ENCODE data around the gene NELL1.
"Not testable (repeated sequence)": the region's sequence is repeated elsewhere in the genome, so short reads cannot be mapped to it uniquely, and the experiment has no call there.

The NELL1 gene

GRCh38 chr11:21110415-21110814, 441.0 kb downstream of the NELL1 start:
- no peak for DNase-seq (ENCODE audit: low read depth in 2 of 2)

GRCh38 chr11:21113876-21114275, 444.5 kb downstream of the NELL1 start:
- DNase-seq (ENCODE audit: low read depth in 2 of 2): no peak

- DNase-seq (ENCODE audit: low read depth in 2 of 2): no peak
Measured at GRCh38 chr11:21116009-21116408, 446.6 kb downstream of the NELL1 start.

- no peak for DNase-seq (ENCODE audit: low read depth in 2 of 2)
Measured at GRCh38 chr11:21119411-21119810, 450.0 kb downstream of the NELL1 start.

GRCh38 chr11:21121991-21122390, 452.6 kb downstream of the NELL1 start:
- DNase-seq (ENCODE audit: low read depth in 2 of 2): no peak

- DNase-seq (ENCODE audit: low read depth in 2 of 2): no peak
Measured at GRCh38 chr11:21122523-21122922, 453.1 kb downstream of the NELL1 start.

- DNase-seq (ENCODE audit: low read depth in 2 of 2): no peak
Measured at GRCh38 chr11:21132146-21132720, 462.8 kb downstream of the NELL1 start.

GRCh38 chr11:21133244-21133643, 463.9 kb downstream of the NELL1 start:
- no peak for DNase-seq (ENCODE audit: low read depth in 2 of 2)

GRCh38 chr11:21133722-21134121, 464.3 kb downstream of the NELL1 start:
- DNase-seq (ENCODE audit: low read depth in 2 of 2): no peak

- DNase-seq (ENCODE audit: low read depth in 2 of 2): no peak
Measured at GRCh38 chr11:21137803-21138202, 468.4 kb downstream of the NELL1 start.

GRCh38 chr11:21141557-21141956, 472.2 kb downstream of the NELL1 start:
- not testable (repeated sequence) for DNase-seq (ENCODE audit: low read depth in 2 of 2)

GRCh38 chr11:21142007-21142406, 472.6 kb downstream of the NELL1 start:
- no peak for DNase-seq (ENCODE audit: low read depth in 2 of 2)

- no peak for DNase-seq (ENCODE audit: low read depth in 2 of 2)
Measured at GRCh38 chr11:21144531-21144930, 475.1 kb downstream of the NELL1 start.

- DNase-seq (ENCODE audit: low read depth in 2 of 2): no peak
Measured at GRCh38 chr11:21148376-21148775, 479.0 kb downstream of the NELL1 start.

- no peak for DNase-seq (ENCODE audit: low read depth in 2 of 2)
Measured at GRCh38 chr11:21160140-21160539, 490.8 kb downstream of the NELL1 start.

- no peak for DNase-seq (ENCODE audit: low read depth in 2 of 2)
Measured at GRCh38 chr11:21169639-21170038, 500.3 kb downstream of the NELL1 start.

GRCh38 chr11:21173476-21173875, 504.1 kb downstream of the NELL1 start:
- DNase-seq (ENCODE audit: low read depth in 2 of 2): no peak

- DNase-seq (ENCODE audit: low read depth in 2 of 2): no peak
Measured at GRCh38 chr11:21174781-21175180, 505.4 kb downstream of the NELL1 start.

- DNase-seq (ENCODE audit: low read depth in 2 of 2): no peak
Measured at GRCh38 chr11:21177379-21177778, 508.0 kb downstream of the NELL1 start.

GRCh38 chr11:21179770-21180169, 510.4 kb downstream of the NELL1 start:
- no peak for DNase-seq (ENCODE audit: low read depth in 2 of 2)

- no peak for DNase-seq (ENCODE audit: low read depth in 2 of 2)
Measured at GRCh38 chr11:21180182-21180581, 510.8 kb downstream of the NELL1 start.

- no peak for DNase-seq (ENCODE audit: low read depth in 2 of 2)
Measured at GRCh38 chr11:21185959-21186358, 516.6 kb downstream of the NELL1 start.

GRCh38 chr11:21190181-21190580, 520.8 kb downstream of the NELL1 start:
- DNase-seq (ENCODE audit: low read depth in 2 of 2): no peak

GRCh38 chr11:21195995-21196394, 526.6 kb downstream of the NELL1 start:
- DNase-seq (ENCODE audit: low read depth in 2 of 2): no peak

All from stimulated activated CD8-positive, alpha-beta memory T cell treated with anti-CD3 and anti-CD28 coated beads, Interleukin-15, amount 100 ng/mL, for 4 hours (primary cell).